ENCODE results near the gene ABCC2. TPM values are rescaled to one million over a fixed set of nuclear protein-coding genes. Genes with fewer than 3 reads are reported as not detected.

ABCC2 gene
- total and polyA plus RNA-seq, 9 of the 15 experiments (the other 6 are each of a cell fraction or from before 2014, with no cell fraction given), result 0.03 to 0.18 (median 0.10) TPM; not detected in 1

GRCh38 chr10:99845837-99846382 is 63.5 kb downstream of the ABCC2 start (continued):
- peak; percentile 76 for TF ChIP-seq DEAF1 (CRISPR knock-in tag; IDR thresholded peaks at IDR 0.05)
- peak; percentile 84 to 90 for TF ChIP-seq RAD21 (CRISPR knock-in tag; conservative IDR thresholded peaks at IDR 0.05 in 1 of 2, IDR thresholded peaks at IDR 0.05 in 1 of 2)
- TF ChIP-seq FOSL1 (tag; conservative IDR thresholded peaks at IDR 0.05), result peak; percentile 28; the same call in 1 of the 2 replicates
- peak; percentile 79 for TF ChIP-seq SMC3 (conservative IDR thresholded peaks at IDR 0.05; ENCODE audit: insufficient read depth, low read depth, low read length)
- TF ChIP-seq, protein P1, sequence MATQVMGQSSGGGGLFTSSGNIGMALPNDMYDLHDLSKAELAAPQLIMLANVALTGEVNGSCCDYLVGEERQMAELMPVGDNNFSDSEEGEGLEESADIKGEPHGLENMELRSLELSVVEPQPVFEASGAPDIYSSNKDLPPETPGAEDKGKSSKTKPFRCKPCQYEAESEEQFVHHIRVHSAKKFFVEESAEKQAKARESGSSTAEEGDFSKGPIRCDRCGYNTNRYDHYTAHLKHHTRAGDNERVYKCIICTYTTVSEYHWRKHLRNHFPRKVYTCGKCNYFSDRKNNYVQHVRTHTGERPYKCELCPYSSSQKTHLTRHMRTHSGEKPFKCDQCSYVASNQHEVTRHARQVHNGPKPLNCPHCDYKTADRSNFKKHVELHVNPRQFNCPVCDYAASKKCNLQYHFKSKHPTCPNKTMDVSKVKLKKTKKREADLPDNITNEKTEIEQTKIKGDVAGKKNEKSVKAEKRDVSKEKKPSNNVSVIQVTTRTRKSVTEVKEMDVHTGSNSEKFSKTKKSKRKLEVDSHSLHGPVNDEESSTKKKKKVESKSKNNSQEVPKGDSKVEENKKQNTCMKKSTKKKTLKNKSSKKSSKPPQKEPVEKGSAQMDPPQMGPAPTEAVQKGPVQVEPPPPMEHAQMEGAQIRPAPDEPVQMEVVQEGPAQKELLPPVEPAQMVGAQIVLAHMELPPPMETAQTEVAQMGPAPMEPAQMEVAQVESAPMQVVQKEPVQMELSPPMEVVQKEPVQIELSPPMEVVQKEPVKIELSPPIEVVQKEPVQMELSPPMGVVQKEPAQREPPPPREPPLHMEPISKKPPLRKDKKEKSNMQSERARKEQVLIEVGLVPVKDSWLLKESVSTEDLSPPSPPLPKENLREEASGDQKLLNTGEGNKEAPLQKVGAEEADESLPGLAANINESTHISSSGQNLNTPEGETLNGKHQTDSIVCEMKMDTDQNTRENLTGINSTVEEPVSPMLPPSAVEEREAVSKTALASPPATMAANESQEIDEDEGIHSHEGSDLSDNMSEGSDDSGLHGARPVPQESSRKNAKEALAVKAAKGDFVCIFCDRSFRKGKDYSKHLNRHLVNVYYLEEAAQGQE (IDR thresholded peaks at IDR 0.05; ENCODE audit: borderline replicate concordance), result peak; percentile 75; the same call in 1 of the 2 replicates
- TF ChIP-seq, protein P1 (CRISPR knock-in tag; IDR thresholded peaks at IDR 0.05; ENCODE audit: low read depth), result no peak
